Measurements from ENCODE around the gene TNNT3.

- TF ChIP-seq OSR1 (CRISPR knock-in tag; IDR thresholded peaks at IDR 0.05) (no peak), PATZ1 (CRISPR knock-in tag; IDR thresholded peaks at IDR 0.05; ENCODE audit: borderline replicate concordance) (no peak), ZFP3 (CRISPR knock-in tag; IDR thresholded peaks at IDR 0.05) (no peak), ZNF70 (CRISPR knock-in tag; IDR thresholded peaks at IDR 0.05) (no peak), CREB5 (CRISPR knock-in tag; IDR thresholded peaks at IDR 0.05; ENCODE audit: low read depth) (no peak), RARB (CRISPR knock-in tag; IDR thresholded peaks at IDR 0.05) (no peak), PPARA (CRISPR knock-in tag; IDR thresholded peaks at IDR 0.05; ENCODE audit: borderline replicate concordance) (no peak)
These were observed 7.7 kb downstream of the TNNT3 start for GRCh38 chr11:1927026-1927847.

Data from SK-N-SH treated with all-trans-retinoic acid at 6 μM for 48 hours (cell line).